CD4-positive, alpha-beta T cell treated with Interleukin-4 for 1 hour (primary cell): ENCODE data around the gene LCE6A.

ENCODE experiments used
- DNase-seq, 2 donors: peaks; one replicate each; pipeline ENCODE4 v3.0.0-alpha.2; 2020 to 2022

Gene LCE6A

DNA sequence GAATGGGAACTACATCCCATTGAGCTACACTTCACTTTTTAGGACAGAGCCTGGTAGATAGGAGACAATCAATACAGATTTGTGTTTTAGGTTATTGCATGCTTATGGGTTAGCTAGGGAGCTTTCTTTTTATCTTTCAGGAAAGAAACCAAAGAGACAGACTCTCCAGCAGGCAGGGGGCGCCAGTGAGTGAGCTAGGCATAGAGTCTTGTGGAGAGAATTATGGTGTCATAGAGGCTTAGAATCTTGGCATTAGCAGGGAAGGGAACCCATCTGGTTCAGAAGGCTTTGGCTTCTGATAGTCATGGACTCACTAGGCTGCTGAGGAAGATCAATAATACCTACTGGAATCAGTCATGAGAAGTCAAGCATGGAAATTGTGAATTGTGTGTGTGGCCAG, 35.4 kb downstream of the LCE6A start, which contains the start of gene SMCP:
Gene SMCP (plus strand): TSS at position 281 of the 400 bp plus-strand sequence. CDS start 6,101 bp downstream, outside the sequence.
- DNase-seq = no peak

DNA sequence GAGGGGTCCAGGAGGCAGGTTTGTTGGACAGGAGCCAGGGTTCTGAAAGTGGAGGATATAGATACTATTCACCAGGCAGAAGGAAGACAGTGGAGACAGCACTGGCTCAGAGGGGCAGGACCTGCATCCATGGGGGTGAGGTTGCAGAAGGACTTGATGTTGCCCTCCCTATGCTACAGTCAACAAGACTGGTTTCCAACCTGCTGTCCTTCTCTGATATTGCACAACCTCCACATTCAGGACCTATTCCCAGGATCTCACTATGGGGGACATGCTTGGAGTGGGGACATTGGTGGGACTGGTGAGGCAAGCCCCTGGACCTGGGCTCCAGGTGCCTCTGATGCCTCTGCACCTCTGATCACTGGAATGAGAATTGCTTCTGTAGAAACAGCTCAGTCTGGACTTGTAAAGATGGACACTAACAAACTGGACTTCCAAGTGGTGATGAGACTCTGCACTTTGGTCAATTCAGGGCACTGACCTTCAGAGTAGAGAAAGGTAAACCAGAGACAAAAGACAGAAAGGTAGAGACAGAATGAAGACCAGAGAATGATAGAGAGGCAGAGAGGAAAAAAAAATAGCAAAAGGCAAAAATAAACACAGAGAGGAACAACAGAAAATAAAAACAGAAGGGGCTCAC, 37.0 kb downstream of the LCE6A start:
- DNase-seq = no peak

DNA sequence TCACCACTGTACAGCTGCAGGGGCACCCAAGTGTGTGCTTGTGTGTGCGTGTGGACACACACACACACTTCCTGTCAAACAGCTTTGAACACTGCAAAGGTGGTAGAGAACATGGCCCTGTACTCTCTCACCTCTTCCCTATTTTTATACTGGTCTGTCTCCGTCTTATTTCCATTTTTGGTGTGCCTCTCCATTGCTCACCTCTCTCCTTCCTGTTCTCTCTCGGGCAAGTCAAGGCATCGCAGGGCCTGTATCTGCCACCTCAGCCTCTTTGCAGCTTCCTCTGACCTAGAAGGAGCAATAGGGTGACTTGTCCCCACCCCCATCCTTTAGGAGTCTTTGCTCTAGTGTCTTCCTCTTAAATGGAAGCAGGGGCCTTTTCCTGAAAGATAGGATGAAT, 37.7 kb downstream of the LCE6A start:
- DNase-seq = no peak

DNA sequence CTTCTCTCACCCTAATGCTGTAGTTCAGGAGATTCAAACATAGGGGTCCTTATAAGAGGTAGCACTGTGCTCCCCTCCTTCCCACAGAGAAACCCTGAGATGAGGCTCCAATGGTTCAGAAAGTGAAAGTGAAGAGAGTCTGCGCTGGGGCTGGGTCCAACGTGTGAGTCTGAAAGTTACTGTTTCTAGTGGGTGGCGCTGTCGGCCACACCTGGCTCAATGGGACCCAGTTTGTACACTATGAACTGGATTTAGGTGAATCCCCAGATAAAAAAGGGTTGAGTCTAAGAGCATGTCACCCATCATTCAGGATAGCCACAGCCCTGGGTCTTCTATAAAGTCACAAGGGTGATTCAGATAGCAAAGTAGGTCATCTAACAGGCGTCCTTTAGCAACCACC, 38.3 kb downstream of the LCE6A start:
- no peak for DNase-seq

DNA sequence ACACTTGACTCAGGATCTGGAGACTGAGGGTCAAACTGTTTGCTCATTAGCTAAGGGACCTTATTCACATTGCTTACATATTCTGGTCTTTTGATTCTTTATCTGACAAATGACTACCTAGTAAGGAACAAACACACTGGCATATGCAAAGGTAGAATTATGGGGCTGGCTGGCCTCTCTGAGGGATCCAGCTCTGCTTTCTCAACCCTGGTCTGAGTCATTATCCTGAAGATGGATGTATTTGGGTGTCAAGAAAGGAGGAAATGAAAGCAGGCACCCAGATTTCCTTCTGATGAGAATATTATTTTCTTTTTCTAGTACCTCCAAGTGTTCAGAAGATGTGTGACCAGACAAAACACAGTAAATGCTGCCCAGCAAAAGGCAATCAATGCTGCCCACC, 41.4 kb downstream of the LCE6A start:
- no peak for DNase-seq

DNA sequence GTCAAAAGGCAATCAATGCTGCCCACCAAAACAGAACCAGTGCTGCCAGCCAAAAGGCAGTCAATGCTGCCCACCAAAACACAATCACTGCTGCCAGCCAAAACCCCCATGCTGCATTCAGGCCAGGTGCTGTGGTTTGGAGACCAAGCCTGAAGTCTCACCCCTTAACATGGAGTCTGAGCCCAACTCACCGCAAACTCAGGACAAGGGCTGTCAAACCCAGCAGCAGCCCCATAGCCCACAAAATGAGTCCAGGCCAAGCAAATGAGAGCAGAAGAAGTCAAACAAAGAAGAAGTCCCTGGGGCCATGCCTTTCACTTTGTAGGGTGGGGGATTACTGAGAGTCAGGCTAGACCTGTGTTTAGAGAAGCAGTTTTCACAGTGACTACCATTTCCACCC, 41.9 kb downstream of the LCE6A start:
- DNase-seq = no peak

DNA sequence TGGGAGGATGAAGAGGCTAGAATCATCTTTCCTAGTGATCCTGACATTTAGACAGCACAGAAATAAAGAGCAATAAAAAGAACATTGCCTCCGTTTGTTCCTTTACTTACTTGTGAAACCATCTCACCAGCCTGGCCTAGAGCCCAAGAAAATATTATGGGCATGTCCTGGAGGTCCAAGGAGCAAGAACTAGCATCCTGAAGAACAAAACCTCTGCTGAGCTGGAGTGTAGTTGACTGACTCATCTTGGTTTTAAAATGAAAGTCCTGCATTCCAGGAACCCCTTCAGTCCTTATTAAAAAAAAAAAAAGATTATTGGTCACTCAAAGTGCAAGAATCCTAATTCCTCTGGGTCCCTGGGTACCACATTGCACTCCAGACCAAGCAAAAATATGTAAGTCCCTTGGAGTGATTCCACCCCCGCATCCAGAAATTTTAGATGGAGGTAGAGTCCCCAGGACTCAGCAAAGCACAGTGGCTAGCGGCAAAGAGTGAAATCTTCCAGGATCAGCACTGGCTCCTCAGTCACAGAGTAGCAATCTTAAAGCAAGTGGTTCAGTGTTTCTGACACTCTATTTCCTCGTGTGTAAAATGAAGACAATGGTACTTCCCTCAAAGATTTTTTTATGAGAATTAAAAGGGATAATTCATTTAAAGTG, 42.4 kb downstream of the LCE6A start:
- no peak for DNase-seq

DNA sequence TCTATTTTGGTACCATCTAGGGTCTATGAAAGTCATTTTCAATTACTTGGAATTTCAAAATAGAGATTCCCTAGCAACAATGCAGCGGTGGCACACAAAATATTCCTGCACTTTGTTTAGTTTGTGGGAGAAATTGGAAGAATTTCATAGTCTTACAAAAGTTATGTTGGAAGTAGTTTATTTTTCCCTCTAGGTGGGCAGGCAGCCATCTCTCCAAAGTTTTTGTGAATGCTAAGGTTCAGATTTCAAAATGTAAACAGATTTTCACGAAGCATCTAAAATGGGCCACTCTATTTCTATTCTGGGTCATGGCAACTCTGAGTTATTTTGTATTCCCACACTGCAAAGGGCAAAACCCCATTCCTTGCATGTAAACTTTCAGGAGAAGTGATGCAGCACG, 43.4 kb downstream of the LCE6A start:
- DNase-seq = no peak

DNA sequence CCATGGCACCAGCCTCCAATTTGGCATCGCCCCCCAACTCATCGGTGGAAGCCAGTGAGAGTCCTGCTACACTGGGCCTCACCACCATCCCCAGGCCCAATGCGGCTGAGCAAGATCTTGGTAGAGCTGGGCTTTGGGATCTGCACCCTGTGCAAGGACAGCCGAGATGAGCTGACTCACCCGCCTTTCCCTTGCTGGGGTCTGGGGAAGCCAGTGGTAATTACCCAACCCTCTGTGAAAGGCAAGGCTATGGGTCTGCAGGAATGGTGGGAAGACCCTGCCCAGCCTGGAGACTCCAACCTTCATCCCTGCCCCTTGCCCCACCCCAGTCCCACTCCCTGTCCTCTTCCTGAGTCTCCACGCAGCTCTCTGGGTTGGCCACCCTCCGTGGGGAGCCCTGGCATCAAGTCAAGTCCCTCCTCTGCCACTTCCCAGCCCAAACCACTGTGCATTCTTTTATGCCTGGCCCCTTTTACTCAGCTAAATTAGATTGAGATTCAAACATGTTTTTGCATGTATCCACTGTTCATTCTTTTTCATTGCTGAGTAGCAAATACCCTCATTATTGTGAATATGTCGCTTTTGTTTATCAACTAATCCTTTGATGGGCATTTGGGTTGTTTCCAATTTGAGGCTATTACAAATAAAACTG, 44.2 kb downstream of the LCE6A start:
- DNase-seq = no peak

DNA sequence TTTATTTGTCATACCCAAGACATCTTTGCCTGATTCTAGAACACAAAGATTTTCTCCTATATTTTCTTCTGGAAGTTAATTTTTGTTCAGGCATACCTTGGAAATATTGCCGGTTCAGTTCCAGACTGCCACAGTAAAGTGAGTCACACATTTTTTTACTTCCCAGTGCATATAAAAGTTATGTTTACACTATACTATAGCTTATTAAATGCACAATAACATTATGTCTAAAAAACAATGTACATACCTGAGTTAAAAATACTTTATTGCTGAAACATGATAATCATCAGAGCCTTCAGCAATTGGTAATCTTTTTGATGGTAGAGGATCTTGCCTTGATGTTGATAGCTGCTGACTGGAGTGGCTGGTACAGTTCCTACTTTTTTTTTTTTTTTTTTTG, 45.5 kb downstream of the LCE6A start:
- no peak for DNase-seq
